Endothelial cell (in vitro differentiated cells): Measurements from ENCODE around the gene ITGB2. TPM values are rescaled to one million over a fixed set of nuclear protein-coding genes. Genes with fewer than 3 reads are reported as not detected.

Experiments
- DNase-seq: peaks from one replicate; pipeline ENCODE4 v3.0.0; 2021; ENCODE audit warnings: low spot score
- H3K27ac Mint-ChIP-seq: one replicate; pipeline ENCODE4 v1.8.0; 2021; ENCODE audit warnings: mixed read lengths, inconsistent platforms; ENCODE audit not compliant: unreplicated experiment
- H3K27me3 Mint-ChIP-seq: one replicate; pipeline ENCODE4 v1.8.0; 2021; ENCODE audit warnings: mild to moderate bottlenecking, moderate library complexity, mixed read lengths, inconsistent platforms; ENCODE audit not compliant: unreplicated experiment
- H3K36me3 Mint-ChIP-seq: one replicate; pipeline ENCODE4 v1.8.0; 2021; ENCODE audit warnings: mild to moderate bottlenecking, low read depth, mixed read lengths, inconsistent platforms; ENCODE audit not compliant: unreplicated experiment
- H3K4me1 Mint-ChIP-seq: one replicate; pipeline ENCODE4 v1.8.0; 2021; ENCODE audit warnings: mild to moderate bottlenecking, mixed read lengths, inconsistent platforms; ENCODE audit not compliant: unreplicated experiment
- H3K4me3 Mint-ChIP-seq: one replicate; pipeline ENCODE4 v1.8.0; 2021; ENCODE audit warnings: mild to moderate bottlenecking, mixed read lengths, inconsistent platforms; ENCODE audit not compliant: unreplicated experiment
- H3K9me3 Mint-ChIP-seq: one replicate; pipeline ENCODE4 v1.8.0; 2021; ENCODE audit warnings: mixed read lengths, inconsistent platforms; ENCODE audit not compliant: unreplicated experiment
- total RNA-seq: library from RNA; stranded (reverse); fragmentation: NEBNext Ultra II Directional; extraction: Animal tissue kit (Norgen Biotek cat#: 25700); gene quantifications from one replicate; pipeline ENCODE4 v1.2.1, GENCODE V29; 2021; ENCODE audit not compliant: unreplicated experiment
- TF ChIP-seq, protein P1 (sequence below): fragments of 200-600 bp; sonication (generic); IDR thresholded peaks from one replicate; pipeline ENCODE4 v1.5.0; 2021; ENCODE audit warnings: antibody characterized with exemption; ENCODE audit not compliant: unreplicated experiment

The ITGB2 gene
- total RNA-seq, 1 donor from 2014 or later = 21.3 TPM

DNA sequence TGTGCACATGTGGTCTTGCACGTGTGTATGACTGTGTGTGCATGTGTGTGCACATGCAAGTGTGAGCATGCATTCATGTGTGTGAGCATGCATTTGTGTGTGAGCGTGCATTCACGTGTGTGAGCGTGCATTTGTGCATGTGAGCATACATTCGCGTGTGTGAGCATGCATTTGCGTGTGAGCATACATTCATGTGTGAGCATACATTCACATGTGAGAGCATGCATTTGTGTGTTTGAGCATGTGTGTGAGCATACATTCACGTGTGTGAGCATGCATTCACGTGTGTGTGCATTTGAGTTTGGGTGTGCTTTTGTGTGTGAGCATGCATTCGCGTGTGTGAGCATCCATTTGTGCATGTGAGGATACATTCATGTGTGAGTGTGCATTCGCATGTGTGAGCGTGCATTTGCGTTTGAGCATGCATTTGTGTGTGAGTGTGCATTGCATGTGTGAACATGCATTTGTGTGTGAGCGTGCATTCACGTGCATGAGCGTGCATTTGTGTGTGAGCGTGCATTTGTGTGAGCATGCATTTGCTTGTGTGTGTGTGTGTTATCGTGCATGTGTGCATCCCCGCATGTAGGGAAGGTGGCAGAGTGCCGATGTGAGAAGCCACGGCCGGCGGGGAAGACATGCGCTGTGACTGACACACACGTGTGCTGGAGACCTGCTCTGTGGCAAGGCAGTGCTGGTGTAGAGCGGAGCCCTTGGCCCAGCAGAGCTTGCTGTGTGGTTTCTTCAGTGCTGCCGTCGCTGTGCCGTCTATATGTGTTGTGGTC is 18.2 kb downstream of the ITGB2 start:
- H3K4me3 Mint-ChIP-seq = no peak overlapping the region
- no peak overlapping the region for H3K27ac Mint-ChIP-seq
- TF ChIP-seq, protein P1, sequence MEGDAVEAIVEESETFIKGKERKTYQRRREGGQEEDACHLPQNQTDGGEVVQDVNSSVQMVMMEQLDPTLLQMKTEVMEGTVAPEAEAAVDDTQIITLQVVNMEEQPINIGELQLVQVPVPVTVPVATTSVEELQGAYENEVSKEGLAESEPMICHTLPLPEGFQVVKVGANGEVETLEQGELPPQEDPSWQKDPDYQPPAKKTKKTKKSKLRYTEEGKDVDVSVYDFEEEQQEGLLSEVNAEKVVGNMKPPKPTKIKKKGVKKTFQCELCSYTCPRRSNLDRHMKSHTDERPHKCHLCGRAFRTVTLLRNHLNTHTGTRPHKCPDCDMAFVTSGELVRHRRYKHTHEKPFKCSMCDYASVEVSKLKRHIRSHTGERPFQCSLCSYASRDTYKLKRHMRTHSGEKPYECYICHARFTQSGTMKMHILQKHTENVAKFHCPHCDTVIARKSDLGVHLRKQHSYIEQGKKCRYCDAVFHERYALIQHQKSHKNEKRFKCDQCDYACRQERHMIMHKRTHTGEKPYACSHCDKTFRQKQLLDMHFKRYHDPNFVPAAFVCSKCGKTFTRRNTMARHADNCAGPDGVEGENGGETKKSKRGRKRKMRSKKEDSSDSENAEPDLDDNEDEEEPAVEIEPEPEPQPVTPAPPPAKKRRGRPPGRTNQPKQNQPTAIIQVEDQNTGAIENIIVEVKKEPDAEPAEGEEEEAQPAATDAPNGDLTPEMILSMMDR = no peak
- H3K36me3 Mint-ChIP-seq = peaks cover 10% of the 10 kb centered on the region
- DNase-seq = no peak
- peaks cover 9% of the 10 kb centered on the region for H3K27me3 Mint-ChIP-seq
- peaks cover 2% of the 10 kb centered on the region for H3K4me1 Mint-ChIP-seq
- no peaks in the 10 kb centered on the region for H3K9me3 Mint-ChIP-seq

DNA sequence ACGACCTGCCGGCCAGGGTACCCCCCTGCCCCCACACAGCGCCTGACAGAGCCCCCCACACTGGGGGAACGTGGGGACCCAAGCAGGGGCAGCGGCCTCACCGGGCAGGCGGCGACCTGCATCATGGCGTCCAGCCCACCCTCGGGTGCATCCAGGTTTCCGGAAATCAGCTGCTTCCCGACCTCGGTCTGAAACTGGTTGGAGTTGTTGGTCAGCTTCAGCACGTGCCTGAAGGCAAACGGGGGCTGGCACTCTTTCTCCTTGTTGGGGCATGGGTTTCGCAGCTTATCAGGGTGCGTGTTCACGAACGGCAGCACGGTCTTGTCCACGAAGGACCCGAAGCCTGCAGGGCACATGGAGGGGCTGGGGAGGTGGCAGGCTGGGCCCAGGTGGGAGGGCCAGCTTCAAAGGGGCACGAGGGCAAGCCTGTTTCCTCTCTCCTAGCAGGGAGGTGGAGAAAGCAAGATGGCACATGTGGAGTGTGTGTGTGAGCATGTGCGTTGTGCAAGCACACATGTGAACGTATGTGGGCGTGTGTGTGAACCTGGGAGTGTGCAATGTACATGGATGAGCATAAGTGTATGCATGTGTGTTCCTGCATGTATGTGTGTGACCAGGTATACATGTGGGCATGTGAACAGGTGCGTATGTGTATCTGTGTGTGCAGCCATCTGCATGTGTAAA is 19.2 kb downstream of the ITGB2 start:
- peaks cover 10% of the 10 kb centered on the region for H3K36me3 Mint-ChIP-seq
- DNase-seq = no peak

DNA sequence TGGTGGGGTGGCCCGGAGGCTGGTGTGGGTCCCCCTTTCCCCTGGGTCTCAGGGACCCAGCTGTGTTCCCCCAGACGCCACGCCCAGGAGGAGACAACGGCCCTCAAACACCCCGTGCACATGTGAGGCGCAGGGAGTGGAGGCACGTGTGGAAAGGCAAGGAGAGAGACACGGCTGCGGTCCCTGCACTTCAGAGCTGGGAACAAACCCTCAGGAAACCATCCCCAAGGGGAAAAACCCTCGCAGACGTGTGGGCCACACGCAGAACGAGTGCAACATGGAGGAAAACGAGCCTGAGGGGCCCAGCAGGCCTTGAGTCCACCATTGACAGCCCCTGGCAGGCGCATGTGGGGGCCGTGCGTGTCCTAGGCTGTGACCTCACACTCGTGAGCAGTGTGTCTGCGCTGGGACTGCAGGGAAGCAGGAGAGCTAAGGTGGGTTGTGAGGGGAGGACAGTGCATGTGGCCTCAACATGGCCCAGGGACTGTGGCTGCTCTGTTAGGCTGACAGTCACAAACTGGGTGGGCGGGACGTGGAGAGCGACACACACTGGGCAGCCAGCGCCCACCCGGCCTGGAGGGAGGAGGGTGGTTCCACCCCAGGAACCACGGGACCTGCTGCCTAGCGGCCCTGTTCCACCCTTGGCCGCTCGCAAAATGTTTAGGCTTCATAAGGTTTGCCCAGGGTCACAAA is 20.0 kb downstream of the ITGB2 start:
- Mint-ChIP-seq H3K4me1 (peaks cover 2% of the 10 kb centered on the region), H3K27ac (no peak overlapping the region), H3K4me3 (no peak overlapping the region), H3K36me3 (peaks cover 10% of the 10 kb centered on the region), H3K27me3 (peaks cover 7% of the 10 kb centered on the region), H3K9me3 (no peaks in the 10 kb centered on the region)
- TF ChIP-seq, protein P1 = no peak
- no peak for DNase-seq

More for the DNA sequence above, 19.2 kb downstream of the ITGB2 start:
- no peak overlapping the region for H3K4me3 Mint-ChIP-seq
- H3K4me1 Mint-ChIP-seq = peaks cover 2% of the 10 kb centered on the region
- H3K9me3 Mint-ChIP-seq = no peaks in the 10 kb centered on the region
- H3K27me3 Mint-ChIP-seq = peaks cover 9% of the 10 kb centered on the region
- TF ChIP-seq, protein P1 = no peak
- no peak overlapping the region for H3K27ac Mint-ChIP-seq

DNA sequence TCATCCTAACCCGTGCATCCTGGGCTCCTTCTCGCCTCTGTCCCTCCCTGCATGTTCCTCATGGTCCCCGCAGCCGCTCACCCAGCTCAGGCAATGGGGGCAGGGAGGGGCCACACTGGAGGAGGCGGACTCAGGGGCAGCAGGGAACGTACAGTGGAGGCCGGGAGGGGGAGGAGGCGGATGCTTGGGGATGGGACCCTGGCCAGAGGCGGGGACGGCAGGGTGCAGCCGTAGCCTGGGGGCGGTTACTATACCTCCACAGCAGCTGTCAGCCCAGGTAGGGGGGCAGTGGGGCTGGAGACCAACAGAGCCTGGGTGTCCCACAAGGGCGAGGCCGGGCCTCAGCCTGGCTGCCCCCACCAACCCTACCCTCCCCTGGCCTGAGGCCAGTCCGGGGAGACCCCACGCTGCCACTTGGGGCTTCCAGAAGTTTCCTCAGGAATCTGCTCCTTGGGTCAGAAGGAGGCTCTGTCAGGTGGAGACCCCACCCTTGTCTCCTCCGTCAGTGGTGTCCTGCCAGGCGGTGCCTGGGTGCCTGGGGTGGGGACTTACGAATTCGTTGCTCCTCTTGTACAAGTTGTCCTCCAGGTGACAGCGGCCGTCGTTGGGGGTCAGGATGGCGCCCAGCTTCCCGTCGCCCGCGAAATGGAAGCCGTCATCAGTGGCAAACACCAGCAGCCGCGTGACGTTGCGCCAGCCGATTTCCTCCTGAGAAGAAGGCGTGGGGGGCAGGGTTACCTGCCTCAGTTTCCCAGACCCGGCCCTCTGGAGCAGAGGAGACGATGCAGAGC is 20.7 kb downstream of the ITGB2 start:
- H3K4me3 Mint-ChIP-seq = no peak overlapping the region
- H3K27me3 Mint-ChIP-seq = peaks cover 7% of the 10 kb centered on the region
- DNase-seq = no peak
- H3K9me3 Mint-ChIP-seq = no peaks in the 10 kb centered on the region
- H3K4me1 Mint-ChIP-seq = peaks cover 2% of the 10 kb centered on the region
- H3K27ac Mint-ChIP-seq = no peak overlapping the region
- TF ChIP-seq, protein P1 = no peak
- peaks cover 10% of the 10 kb centered on the region for H3K36me3 Mint-ChIP-seq
